CD14-positive monocyte (primary cell): ENCODE results near the gene URI1. TPM values are rescaled to one million over a fixed set of nuclear protein-coding genes. Genes with fewer than 3 reads are reported as not detected.

Source experiments
- DNase-seq, 3 donors: peaks; one replicate each; pipeline ENCODE4 v3.0.0-alpha.2; 2011 to 2022
- H2AFZ ChIP-seq: 2 replicates; pipeline ENCODE4 v1.6.0; 2012; ENCODE audit warnings: mild to moderate bottlenecking, low read depth, low read length, inconsistent platforms; ENCODE audit not compliant: insufficient read depth, poor library complexity, severe bottlenecking
- H3K27ac ChIP-seq, 2 donors: 1 replicate in 1 of 2; 2 replicates in 1 of 2; pipeline ENCODE4 v1.5.1; 2012 to 2013; ENCODE audit warnings: low read length in 2 of 2, control low read depth in 1 of 2, inconsistent platforms in 1 of 2, low read depth in 1 of 2, mild to moderate bottlenecking in 1 of 2
- H3K27me3 ChIP-seq, 2 donors: one replicate each; pipeline versions ENCODE4 v1.6.0 to v1.6.1; 2011 to 2013; ENCODE audit warnings: low read length in 2 of 2; ENCODE audit not compliant: control insufficient read depth in 2 of 2, insufficient read depth in 2 of 2
- H3K36me3 ChIP-seq, 2 donors: replicated peaks in 1 of 2; 1 replicate in 1 of 2; 2 replicates in 1 of 2; pipeline versions ENCODE4 v1.5.1 to v1.6.1; 2012 to 2013; ENCODE audit warnings: low read length in 2 of 2, control low read depth in 1 of 2, inconsistent platforms in 1 of 2, mild to moderate bottlenecking in 1 of 2; ENCODE audit not compliant: insufficient read depth in 2 of 2, control insufficient read depth in 1 of 2
- H3K4me1 ChIP-seq, 2 donors: 1 replicate in 1 of 2; 2 replicates in 1 of 2; pipeline versions ENCODE4 v1.5.1 to v1.6.1; 2012 to 2013; ENCODE audit warnings: low read length in 2 of 2, control low read depth in 1 of 2, inconsistent platforms in 1 of 2, mild to moderate bottlenecking in 1 of 2, moderate library complexity in 1 of 2; ENCODE audit not compliant: insufficient read depth in 2 of 2, control insufficient read depth in 1 of 2
- H3K4me2 ChIP-seq: replicated peaks from 2 replicates; pipeline ENCODE3; 2012; ENCODE audit warnings: low read length, moderate library complexity, mild to moderate bottlenecking; ENCODE audit not compliant: poor library complexity, severe bottlenecking; ENCODE audit errors: extremely low read depth
- H3K4me3 ChIP-seq, 3 experiments: fragments of 200-600 bp in 1 of 3; sonication (generic) in 1 of 3; replicated peaks in 1 of 3; 1 replicate in 2 of 3; 2 replicates in 1 of 3; pipeline ENCODE4 v1.5.1; 2011 to 2013; ENCODE audit warnings: low read length in 3 of 3, mild to moderate bottlenecking in 3 of 3, control low read depth in 2 of 3, low read depth in 2 of 3, inconsistent platforms in 1 of 3, moderate library complexity in 1 of 3
- H3K79me2 ChIP-seq: 2 replicates; pipeline ENCODE4 v1.6.0; 2012; ENCODE audit warnings: mild to moderate bottlenecking, control low read depth, inconsistent platforms, low read length, moderate library complexity; ENCODE audit not compliant: insufficient read depth
- H3K9ac ChIP-seq: 2 replicates; pipeline ENCODE4 v1.6.0; 2017; ENCODE audit warnings: low read length, mild to moderate bottlenecking; ENCODE audit not compliant: insufficient read depth, poor library complexity, severe bottlenecking
- H3K9me3 ChIP-seq, 2 donors: replicated peaks in 1 of 2; 1 replicate in 1 of 2; 2 replicates in 1 of 2; pipeline versions ENCODE4 v1.5.1 to v1.6.1; 2012 to 2013; ENCODE audit warnings: low read length in 2 of 2, control low read depth in 1 of 2; ENCODE audit not compliant: control insufficient read depth in 1 of 2, insufficient read depth in 1 of 2
- H4K20me1 ChIP-seq: 2 replicates; pipeline ENCODE4 v1.6.0; 2012; ENCODE audit warnings: mild to moderate bottlenecking, low read length, control low read depth, moderate library complexity; ENCODE audit not compliant: insufficient read depth
- H3K27ac Mint-ChIP-seq, 7 donors: one replicate each; pipeline ENCODE4 v1.8.0; 2020; ENCODE audit warnings: mild to moderate bottlenecking in 7 of 7, mixed read lengths in 7 of 7, moderate library complexity in 6 of 7, inconsistent platforms in 2 of 7
- H3K27me3 Mint-ChIP-seq, 3 donors: one replicate each; pipeline ENCODE4 v1.8.0; 2021 to 2022; ENCODE audit warnings: low read depth in 3 of 3, mild to moderate bottlenecking in 3 of 3, mixed read lengths in 3 of 3, moderate library complexity in 3 of 3, inconsistent platforms in 1 of 3
- H3K36me3 Mint-ChIP-seq, 2 donors: one replicate each; pipeline ENCODE4 v1.8.0; 2020; ENCODE audit warnings: mixed read lengths in 2 of 2, inconsistent platforms in 1 of 2, mild to moderate bottlenecking in 1 of 2
- H3K4me1 Mint-ChIP-seq: one replicate; pipeline ENCODE4 v1.8.0; 2020; ENCODE audit warnings: mild to moderate bottlenecking, mixed read lengths
- H3K4me3 Mint-ChIP-seq, 2 donors: one replicate each; pipeline ENCODE4 v1.8.0; 2020; ENCODE audit warnings: mild to moderate bottlenecking in 2 of 2, mixed read lengths in 2 of 2, moderate library complexity in 1 of 2
- H3K9me3 Mint-ChIP-seq, 7 donors: one replicate each; pipeline ENCODE4 v1.8.0; 2020 to 2022; ENCODE audit warnings: mixed read lengths in 7 of 7, mild to moderate bottlenecking in 6 of 7, moderate library complexity in 6 of 7, inconsistent platforms in 2 of 7
- CTCF ChIP-seq: fragments of 200-600 bp; IDR thresholded peaks from one replicate; pipeline ENCODE4 v1.8.0; 2022; ENCODE audit warnings: antibody characterized with exemption, mild to moderate bottlenecking
- WGBS: methylation state at CpG from one replicate; pipeline ENCODE4 v1.1.5; 2013; ENCODE audit warnings: missing lambda C conversion rate; ENCODE audit not compliant: insufficient coverage; 5-methylcytosine and 5-hydroxymethylcytosine counted together
- intact Hi-C, 2 donors: fragments of 100-400 bp; cut with micrococcal nuclease; formaldehyde crosslinking; loops; one replicate each; pipeline versions ENCODE4 v1.15.0 to v1.15.1; 2023
- polyA plus RNA-seq, 3 donors: library from polyadenylated mRNA; depleted of rRNA in 1 of 3; unstranded in 2 of 3; stranded (reverse) in 1 of 3; fragments of 300-500 nt in 2 of 3; fragments of >200 nt in 1 of 3; fragmentation: Illumina TruSeq in 2 of 3; gene quantifications; 1 replicate in 2 of 3; 2 replicates in 1 of 3; pipeline ENCODE4 v1.2.3, GENCODE V29; 2012 to 2021

Gene URI1
- polyA plus RNA-seq, 3 donors = 5.3 to 19.3 (median 9.7) TPM

GRCh38 chr19:29926031-29926430 is 16.0 kb upstream of the URI1 start:
- Mint-ChIP-seq H3K27me3 (peaks cover 0 to 3% (median 1%) of the 10 kb centered on the region in 3 donors), H3K4me1 (no peaks in the 10 kb centered on the region), H3K36me3 (no peaks in the 10 kb centered on the region), H3K9me3 (peaks cover 0 to 3% (median 0%) of the 10 kb centered on the region in 7 donors), H3K27ac (no peak overlapping the region), H3K4me3 (no peak overlapping the region)
- Histone ChIP-seq H3K36me3 (no peaks in the 10 kb centered on the region), H3K27me3 (no peaks in the 10 kb centered on the region), H3K9ac (no peak overlapping the region), H3K9me3 (no peaks in the 10 kb centered on the region), H3K79me2 (no peaks in the 10 kb centered on the region), H2AFZ (no peak overlapping the region), H3K4me1 (no peaks in the 10 kb centered on the region), H3K27ac (no peak overlapping the region), H3K4me3 (no peak overlapping the region), H3K4me2 (no peak overlapping the region), H4K20me1 (no peaks in the 10 kb centered on the region)
- no CpG with 5 or more reads among the region's 1 CpG for WGBS
- no peak for DNase-seq
- intact Hi-C loops = no loop called here
- no peak for TF ChIP-seq CTCF

- H3K4me3 Mint-ChIP-seq = peak overlapping the region in 1 of 2 donors; percentile 1
- no peaks in the 10 kb centered on the region for H3K4me1 ChIP-seq
- 98% methylated on average over 5 of the region's 5 CpGs for WGBS
- peaks cover 0 to 3% (median 2%) of the 10 kb centered on the region in 3 donors for H3K27me3 Mint-ChIP-seq
- H4K20me1 ChIP-seq = no peaks in the 10 kb centered on the region
- H3K36me3 Mint-ChIP-seq = no peaks in the 10 kb centered on the region
- H3K4me1 Mint-ChIP-seq = no peaks in the 10 kb centered on the region
- intact Hi-C loops = no loop called here
- no peaks in the 10 kb centered on the region for H3K36me3 ChIP-seq
- peaks cover 0 to 3% (median 0%) of the 10 kb centered on the region in 7 donors for H3K9me3 Mint-ChIP-seq
- H3K9me3 ChIP-seq = no peaks in the 10 kb centered on the region
- no peaks in the 10 kb centered on the region for H3K79me2 ChIP-seq
- no peak for DNase-seq
- H3K4me2 ChIP-seq = no peak overlapping the region
- no peaks in the 10 kb centered on the region for H3K27me3 ChIP-seq
- no peak for TF ChIP-seq CTCF
- H3K4me3 ChIP-seq = no peak overlapping the region
- H2AFZ ChIP-seq = no peak overlapping the region
- no peak overlapping the region for H3K27ac Mint-ChIP-seq
- H3K9ac ChIP-seq = no peak overlapping the region
- no peak overlapping the region for H3K27ac ChIP-seq
These were observed 15.2 kb upstream of the URI1 start for GRCh38 chr19:29926801-29927200.
